ENCODE data around the gene MARCHF3.
"Not testable (repeated sequence)": the region's sequence is repeated elsewhere in the genome, so short reads cannot be mapped to it uniquely, and the experiment has no call there.

MARCHF3 gene

GRCh38 chr5:126845470-126846070 lies 184.8 kb downstream of the MARCHF3 start:
- not testable (repeated sequence) for DNase-seq

GRCh38 chr5:126843375-126843774 lies 187.0 kb downstream of the MARCHF3 start:
- DNase-seq = not testable (repeated sequence)

GRCh38 chr5:126839407-126839806 lies 191.0 kb downstream of the MARCHF3 start:
- DNase-seq = not testable (repeated sequence)

GRCh38 chr5:126837906-126838539 lies 192.3 kb downstream of the MARCHF3 start:
- DNase-seq = no peak

DNA sequence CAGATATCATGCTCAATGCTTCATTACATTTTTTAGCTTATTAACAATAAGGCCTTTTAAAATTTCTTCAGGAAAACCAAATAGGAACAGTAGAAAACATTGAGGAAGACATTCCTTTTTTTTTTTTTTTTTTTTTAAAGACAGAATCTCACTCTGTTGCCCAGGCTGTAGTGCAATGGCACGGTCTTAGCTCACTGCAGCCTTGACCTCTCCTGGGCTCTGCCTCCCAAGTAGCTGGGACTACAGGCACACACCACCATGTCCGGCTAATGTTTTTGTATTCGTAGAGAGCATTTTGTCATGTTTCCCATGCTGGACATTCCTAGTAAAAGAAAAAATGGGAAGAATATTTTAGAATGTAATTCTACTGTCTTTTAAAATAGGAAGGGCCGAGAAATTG lies 193.1 kb downstream of the MARCHF3 start:
- DNase-seq = no peak

DNA sequence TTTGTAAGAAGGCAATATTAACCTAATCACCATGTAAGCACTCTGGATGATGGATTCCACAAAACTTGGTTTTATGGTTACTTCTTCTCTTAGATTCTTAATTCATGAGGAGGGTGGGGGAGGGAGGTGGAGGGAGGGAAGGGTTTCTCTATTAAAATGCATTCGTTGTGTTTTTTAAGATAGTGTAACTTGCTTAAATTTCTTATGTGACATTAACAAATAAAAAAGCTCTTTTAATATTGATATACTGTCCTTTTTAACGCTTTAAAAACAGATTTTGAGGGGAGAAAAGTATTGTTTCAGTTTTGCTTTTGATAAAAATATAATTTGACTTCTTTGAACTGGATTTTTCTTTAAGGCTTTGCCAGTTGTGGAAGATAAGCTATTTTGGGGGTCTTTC lies 193.6 kb downstream of the MARCHF3 start:
- DNase-seq = no peak

GRCh38 chr5:126831156-126831555 lies 199.2 kb downstream of the MARCHF3 start:
- no peak for DNase-seq

DNA sequence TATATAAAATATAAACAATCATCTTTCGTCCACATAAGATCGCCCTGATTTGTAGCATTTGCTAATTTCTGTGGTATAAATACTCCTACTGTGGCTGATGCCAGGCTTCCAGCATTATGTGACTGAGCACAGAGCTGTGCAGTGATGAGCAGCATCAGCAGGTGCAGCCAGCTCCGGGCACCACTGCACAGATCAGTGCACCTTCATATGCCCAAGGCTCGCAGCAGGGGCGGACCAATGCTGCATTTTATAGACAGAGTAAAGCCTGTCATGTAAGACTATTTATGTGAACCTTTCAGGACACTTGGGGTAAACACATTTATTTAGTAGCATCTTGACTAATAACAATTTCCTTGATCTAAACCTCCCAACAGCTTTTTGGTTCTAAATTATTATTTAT lies 200.3 kb downstream of the MARCHF3 start:
- no peak for DNase-seq

GRCh38 chr5:126829098-126829497 lies 201.3 kb downstream of the MARCHF3 start:
- DNase-seq = no peak

DNA sequence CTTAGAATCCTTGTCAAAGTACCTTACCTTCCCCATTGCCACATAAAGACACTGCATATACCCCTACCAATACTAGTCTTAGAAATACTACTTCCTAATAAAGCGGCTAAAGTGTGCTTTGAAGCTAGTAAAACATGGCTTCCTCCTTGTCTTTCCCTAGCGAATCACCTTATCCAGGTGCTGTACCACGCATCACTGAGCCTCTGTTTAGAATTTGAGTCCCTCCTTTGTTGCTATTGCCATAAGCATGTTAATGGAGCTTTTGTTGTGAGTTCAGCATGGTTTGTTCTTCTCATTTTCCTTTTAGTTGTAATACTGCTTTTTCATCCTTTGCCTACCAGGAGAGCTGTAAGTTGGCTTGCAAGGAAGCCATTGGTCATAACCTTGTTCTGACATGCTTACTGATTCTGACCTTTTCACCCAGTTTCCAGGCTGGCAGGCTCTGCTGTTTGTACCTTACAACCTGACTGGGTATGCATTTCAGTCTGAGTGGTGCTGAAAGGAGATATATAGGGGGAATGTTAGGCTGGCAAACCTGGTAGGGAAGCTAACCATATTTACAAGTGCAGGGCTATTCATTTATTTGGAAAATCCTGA lies 203.6 kb downstream of the MARCHF3 start:
- DNase-seq = no peak

- DNase-seq = no peak
Measured at GRCh38 chr5:126819253-126819652, 211.1 kb downstream of the MARCHF3 start.

- no peak for DNase-seq
Measured at GRCh38 chr5:126818736-126819135, 211.6 kb downstream of the MARCHF3 start.
